Islet of Langerhans (tissue), 1 donor: Measurements from ENCODE around the gene TSPAN14.

Experiments used
- FAIRE-seq: peaks from one replicate; lab custom pipeline; 2011; peaks lifted over from hg19 to GRCh38; lab: Jason Lieb, UNC

TSPAN14 gene

GRCh38 chr10:80544316-80544953, 90.3 kb downstream of the TSPAN14 start:
- no peak for FAIRE-seq

DNA sequence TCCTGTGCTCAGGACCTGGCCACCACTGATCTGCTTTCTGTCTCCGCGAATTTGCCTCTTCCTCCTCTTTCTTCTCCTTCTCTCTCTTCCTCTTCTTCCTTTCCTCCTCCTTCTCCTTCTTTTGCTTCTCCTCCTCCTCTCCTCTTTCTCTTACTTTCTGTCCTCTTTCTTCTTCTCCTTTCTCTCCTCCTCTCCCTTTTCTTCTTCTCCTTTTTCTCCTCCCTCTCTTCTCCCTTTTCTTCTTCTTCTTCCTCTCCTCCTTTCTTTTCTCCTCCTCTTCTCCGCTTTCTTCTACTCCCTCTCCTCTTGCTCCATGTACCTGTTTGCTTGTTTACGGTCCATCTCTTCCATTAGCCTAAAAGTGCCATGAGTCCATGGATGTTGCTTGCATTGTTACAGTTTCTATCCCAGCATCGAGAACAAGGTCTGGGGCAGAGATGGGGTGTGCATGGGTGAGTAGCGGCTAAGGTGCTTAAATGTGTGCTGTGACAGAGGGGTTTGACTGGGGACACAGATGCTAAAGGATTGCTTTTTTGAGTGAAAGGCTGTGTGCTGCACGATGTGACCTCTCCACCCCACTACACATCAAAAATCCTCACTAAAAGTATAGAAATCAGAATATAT, 91.3 kb downstream of the TSPAN14 start:
- no peak for FAIRE-seq

GRCh38 chr10:80552151-80552646, 98.1 kb downstream of the TSPAN14 start:
- FAIRE-seq = no peak

GRCh38 chr10:80553436-80553835, 99.3 kb downstream of the TSPAN14 start:
- no peak for FAIRE-seq

- FAIRE-seq = no peak
These were observed 99.9 kb downstream of the TSPAN14 start for GRCh38 chr10:80554050-80554449.

DNA sequence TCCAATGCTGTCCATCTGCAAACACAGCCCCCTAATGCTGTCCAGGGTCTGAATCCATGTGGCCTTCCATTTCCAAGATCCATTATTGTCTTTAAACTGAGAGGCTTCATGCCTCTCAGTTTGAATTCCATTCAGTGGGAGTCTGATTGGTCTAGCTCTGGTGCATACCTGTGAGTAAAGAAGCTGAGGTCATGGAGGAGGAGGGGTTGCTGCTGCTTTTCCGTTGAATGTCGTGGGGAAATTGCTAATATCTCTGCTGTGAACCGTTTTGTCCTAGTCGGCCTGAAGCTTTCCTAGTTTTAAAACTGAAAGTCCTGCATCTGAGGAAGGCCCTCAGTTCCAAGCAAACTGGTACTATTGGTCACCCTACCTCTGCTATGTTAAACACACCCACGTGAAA, 101.3 kb downstream of the TSPAN14 start:
- FAIRE-seq = no peak

DNA sequence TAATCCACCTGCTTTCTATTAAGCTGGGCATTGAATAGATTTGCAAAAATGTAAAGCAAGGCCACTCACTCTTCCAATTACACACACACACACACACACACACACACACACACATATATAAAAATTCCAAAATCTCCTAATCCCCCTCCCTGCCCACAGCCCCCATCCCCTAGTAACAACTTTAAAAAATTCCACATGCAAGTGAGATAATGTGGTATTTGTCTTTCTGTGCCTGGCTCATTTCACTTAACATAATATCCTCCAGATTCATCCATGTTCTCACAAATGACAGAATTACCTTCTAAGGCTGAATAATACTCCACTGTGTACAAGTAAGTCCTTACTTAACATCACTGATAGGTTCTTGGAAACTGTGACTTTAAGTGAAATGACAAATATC, 107.8 kb downstream of the TSPAN14 start:
- no peak for FAIRE-seq

DNA sequence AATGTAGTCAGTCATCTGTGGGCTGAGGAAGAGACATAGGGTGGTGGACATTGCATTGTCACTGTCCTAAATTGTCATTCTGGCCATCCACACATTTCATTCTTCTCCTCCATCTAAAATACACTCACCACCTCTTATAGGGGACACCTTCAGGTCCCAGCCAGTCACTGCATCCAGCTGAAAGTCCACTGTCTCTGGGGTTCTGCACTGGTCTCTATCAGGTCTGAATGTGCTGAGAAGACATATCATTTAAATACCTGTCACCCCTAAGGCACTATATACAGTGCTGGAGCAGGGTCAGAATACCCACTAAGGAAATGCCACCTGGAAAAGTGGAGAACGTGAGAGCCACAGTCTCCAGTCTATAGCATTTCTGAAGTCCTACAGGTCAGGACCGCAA, 113.2 kb downstream of the TSPAN14 start:
- FAIRE-seq = no peak

DNA sequence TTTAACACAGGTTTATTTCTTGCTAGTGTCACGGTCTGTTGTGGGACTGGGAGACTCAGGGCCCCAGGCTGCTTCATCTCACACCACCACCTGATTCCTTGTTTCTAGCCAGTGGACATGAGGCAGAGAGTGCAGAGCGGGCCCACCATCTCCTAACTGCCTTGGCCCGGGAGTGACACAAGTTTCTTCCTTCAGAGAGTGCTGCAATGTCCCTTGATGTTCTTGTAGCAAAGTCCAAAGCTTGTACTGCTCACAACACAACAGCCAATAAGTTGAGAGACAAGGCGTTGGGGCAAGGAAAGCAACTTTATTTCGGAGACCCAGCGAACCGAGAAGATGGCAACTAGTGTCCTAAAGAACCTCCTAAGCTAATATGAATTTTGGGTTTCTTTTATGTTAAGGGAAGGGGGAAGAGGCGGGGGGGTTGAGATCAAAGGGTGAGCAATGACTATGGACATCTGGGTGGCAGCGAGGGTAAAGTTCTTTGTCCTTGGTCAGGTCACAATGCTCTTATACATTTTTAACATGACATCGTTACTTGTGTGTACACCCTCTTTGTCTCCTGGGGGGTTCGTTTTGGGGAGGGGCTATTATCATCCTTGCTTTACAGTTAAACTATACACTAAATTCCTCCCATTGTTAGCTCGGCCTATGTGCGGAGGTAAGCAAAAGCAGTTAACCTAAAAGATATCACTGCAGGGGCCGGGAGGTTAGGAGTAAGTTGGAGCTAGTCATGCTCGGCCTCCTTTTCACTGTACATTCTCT, 115.2 kb downstream of the TSPAN14 start:
- no peak for FAIRE-seq

DNA sequence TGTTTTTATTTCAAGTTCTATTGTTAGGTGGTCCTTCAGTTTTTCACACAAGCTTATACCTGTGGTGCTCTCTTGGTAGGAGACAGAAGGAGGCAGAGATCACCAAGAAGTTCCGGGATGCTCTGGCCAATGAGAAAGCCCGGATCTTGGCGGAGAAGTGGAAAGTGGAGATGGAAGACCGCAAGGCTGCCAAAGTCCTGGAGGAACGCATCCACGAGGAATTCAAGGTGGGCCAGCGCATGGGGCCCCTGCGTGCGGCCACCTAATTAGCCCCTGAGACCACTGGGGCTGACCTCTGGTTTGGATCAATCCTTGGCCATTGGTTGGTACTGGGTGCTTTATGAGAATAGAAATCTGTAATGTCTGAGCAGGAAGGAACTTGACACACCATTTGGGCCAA, 117.2 kb downstream of the TSPAN14 start:
- no peak for FAIRE-seq

- no peak for FAIRE-seq
These were observed 125.2 kb downstream of the TSPAN14 start for GRCh38 chr10:80579181-80579763.

DNA sequence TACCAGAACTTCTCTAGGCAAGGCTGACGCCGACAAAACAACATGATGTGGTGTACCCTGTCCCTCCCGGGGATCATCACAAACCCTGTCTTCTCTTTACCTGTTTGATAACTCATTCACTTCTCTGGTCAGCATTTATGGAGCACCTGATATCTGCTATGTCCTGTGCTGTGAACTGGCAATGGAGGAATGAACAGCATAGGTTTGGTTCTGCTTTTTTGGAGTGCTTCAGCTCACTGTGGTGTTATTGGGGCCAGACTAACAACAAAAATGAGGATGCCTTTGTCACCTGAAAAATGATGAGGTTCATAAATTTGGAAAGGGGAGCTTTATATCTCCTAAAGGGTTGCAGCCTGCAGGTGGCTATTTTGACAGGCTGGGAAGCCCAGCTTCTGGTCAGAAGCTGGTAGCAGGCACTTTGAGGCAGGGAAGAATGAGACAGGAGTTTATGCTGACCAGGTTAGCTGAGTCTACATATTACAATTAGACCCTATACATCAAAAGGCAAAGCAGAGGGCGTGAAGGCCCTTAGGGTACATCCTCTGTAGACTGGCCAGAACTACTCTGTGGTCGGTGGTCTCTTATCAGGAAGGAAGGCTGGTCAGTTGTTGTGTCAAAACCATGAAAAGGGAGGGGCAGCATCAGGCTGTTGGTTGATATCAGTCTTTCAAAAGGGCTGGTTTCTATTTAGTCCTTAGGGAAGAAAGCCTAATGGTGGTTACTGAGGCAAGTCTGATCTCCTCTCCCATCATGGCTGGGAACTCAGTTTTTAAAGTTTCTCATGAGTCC, 125.9 kb downstream of the TSPAN14 start:
- FAIRE-seq = no peak

DNA sequence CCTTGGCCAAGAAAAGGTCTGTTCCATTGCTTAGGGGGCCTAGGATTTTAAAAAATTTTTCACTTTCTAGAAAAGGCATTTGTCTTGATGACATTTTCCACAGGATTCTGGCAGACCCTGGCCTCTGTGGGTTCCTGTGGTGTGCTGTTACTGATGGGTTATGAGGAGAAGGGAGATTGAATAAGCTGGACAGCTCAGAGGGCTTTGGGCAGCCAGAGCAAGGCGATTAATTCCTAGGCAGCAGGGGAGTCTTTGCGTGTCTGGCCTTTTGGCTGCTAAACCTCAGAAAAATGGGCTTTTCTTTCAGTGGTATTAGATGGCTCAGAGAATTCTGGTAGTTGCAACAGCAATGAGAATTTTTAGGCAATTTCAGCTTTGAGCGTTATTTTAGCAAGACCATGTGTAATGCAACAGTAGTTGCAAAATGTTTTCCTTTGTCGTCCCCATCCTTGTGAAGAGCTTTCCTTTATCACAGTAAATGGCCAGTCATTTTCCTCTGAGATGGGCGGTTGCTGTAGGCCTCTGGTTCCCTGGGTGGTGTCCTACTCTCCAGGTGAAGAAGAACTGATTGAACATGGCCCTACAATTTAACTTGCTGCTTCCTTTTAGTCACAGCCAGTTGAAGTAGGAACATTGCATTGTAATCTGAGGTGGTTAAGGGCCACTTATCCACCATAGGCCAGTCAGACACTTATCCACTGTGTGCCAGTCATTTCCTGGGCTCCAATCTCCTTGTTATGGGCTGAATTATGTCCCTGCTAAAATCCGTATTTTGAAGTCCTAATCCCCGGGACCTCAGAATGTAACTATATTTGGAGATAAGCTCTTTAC, 126.7 kb downstream of the TSPAN14 start:
- no peak for FAIRE-seq

GRCh38 chr10:80581469-80581835, 127.3 kb downstream of the TSPAN14 start:
- FAIRE-seq = no peak

DNA sequence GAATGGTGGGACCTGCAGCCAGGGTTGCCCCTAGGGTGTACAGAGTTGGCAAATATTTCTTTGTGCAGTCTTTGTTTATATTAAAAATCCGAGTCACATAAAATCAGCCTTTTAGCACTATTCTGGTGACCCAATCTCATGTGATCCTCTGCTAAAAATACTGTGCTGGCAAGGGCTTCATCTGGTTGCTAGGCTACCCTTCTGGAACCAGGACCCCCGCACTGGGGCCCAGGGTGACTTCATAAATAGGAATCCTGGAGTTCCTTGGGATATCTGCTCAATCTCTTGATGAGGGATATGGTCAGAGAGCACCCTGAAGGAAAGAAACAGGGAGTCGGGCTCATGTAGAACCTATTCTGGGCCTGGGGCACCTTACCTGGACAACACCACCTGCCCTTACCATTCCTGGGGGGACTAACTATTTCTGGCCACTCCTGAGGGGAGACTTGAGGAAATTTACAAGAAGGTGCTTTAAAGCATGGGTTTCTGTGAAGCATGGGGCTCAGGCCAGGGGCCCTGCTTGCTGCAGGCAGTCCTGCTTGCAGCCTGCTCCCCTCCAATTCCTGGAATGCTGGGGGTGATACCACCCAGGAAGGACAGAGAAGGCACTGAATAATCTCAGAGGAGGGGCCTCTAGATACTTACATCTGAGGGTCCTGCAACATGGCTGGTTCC, 128.3 kb downstream of the TSPAN14 start:
- FAIRE-seq = no peak
